GM12878 (cell line): ENCODE results near the gene ETS1. TPM values are rescaled to one million over a fixed set of nuclear protein-coding genes. Genes with fewer than 3 reads are reported as not detected.

Experiments used
- ATAC-seq: fragments of 200-7000 bp; cut with Tn5 transposase; 3 replicates; pipeline ENCODE4 v1.9.1; 2020; ENCODE audit warnings: mild to moderate bottlenecking, moderate library complexity
- BruUV-seq: library from RNA; stranded (reverse); fragments of 400-500 nt; replicated peaks from 2 replicates; lab custom pipeline; 2021; lab: Mats Ljungman, UMichigan
- CTCF ChIA-PET: fragments of 300-600 bp; sonication (Branson Sonifier 250); formaldehyde crosslinking; extraction: SDS; loops from one replicate; lab custom pipeline; 2021; ENCODE audit warnings: inconsistent platforms; lab: Yijun Ruan, JAX
- POLR2A ChIA-PET: fragments of 350-600 bp; formaldehyde crosslinking; extraction: SDS; loops from one replicate; lab custom pipeline; 2021; ENCODE audit warnings: inconsistent platforms; lab: Charles Lee
- RAD21 ChIA-PET: fragments of 300-600 bp; sonication (Branson Sonifier 250); formaldehyde crosslinking; loops from one replicate; lab custom pipeline; 2023; ENCODE audit warnings: antibody characterized with exemption; ENCODE audit not compliant: unreplicated experiment; lab: Charles Lee
- SMC1A ChIA-PET: fragments of 300-600 bp; sonication (Branson Sonifier 250); formaldehyde crosslinking; loops from one replicate; lab custom pipeline; 2023; ENCODE audit not compliant: unreplicated experiment, uncharacterized antibody; lab: Charles Lee
- DNase-seq: peaks from one replicate; pipeline ENCODE4 v3.0.0-alpha.2; 2011; ENCODE audit warnings: low read depth, low spot score
- FAIRE-seq: peaks from 3 replicates; lab custom pipeline; 2011; peaks lifted over from hg19 to GRCh38; lab: Jason Lieb, UNC
- H2AFZ ChIP-seq: 2 replicates; pipeline ENCODE4 v1.6.0; 2011; ENCODE audit warnings: low read depth, low read length, control low read depth; ENCODE audit not compliant: control insufficient read depth
- H3K27ac ChIP-seq: 2 replicates; pipeline ENCODE4 v1.5.1; 2011; ENCODE audit warnings: control low read depth; ENCODE audit not compliant: control insufficient read depth, insufficient read depth
- H3K27me3 ChIP-seq, 2 experiments: replicated peaks in 1 of 2; 2 replicates each; pipeline versions ENCODE4 v1.6.0 to v1.6.1; 2011; ENCODE audit warnings: low read length in 1 of 2; ENCODE audit not compliant: control insufficient read depth in 2 of 2, insufficient read depth in 2 of 2
- H3K36me3 ChIP-seq, 2 experiments: 2 replicates each; pipeline ENCODE4 v1.5.1; 2011; ENCODE audit warnings: low read length in 1 of 2; ENCODE audit not compliant: control insufficient read depth in 2 of 2, insufficient read depth in 2 of 2
- H3K4me1 ChIP-seq: 2 replicates; pipeline ENCODE4 v1.6.1; 2011; ENCODE audit warnings: mild to moderate bottlenecking, low read length, moderate library complexity, mixed read lengths; ENCODE audit not compliant: control insufficient read depth, insufficient read depth
- H3K4me2 ChIP-seq: 2 replicates; pipeline ENCODE4 v1.6.0; 2011; ENCODE audit warnings: control low read depth; ENCODE audit not compliant: control insufficient read depth, insufficient read depth
- H3K4me3 ChIP-seq: fragments of 200-600 bp; sonication (generic); 2 replicates; pipeline ENCODE4 v1.5.1; 2016
- H3K79me2 ChIP-seq: 2 replicates; pipeline ENCODE4 v1.6.0; 2011; ENCODE audit warnings: low read length; ENCODE audit not compliant: control insufficient read depth, insufficient read depth
- H3K9ac ChIP-seq: 2 replicates; pipeline ENCODE4 v1.8.0; 2011; ENCODE audit warnings: low read length, control low read depth, mixed read lengths; ENCODE audit not compliant: control insufficient read depth, insufficient read depth
- H3K9me3 ChIP-seq: replicated peaks from 3 replicates; pipeline ENCODE4 v1.5.1; 2011; ENCODE audit warnings: mild to moderate bottlenecking, low read length; ENCODE audit not compliant: control insufficient read depth, insufficient read depth
- H4K20me1 ChIP-seq: 2 replicates; pipeline ENCODE4 v1.6.0; 2011; ENCODE audit not compliant: control insufficient read depth, insufficient read depth
- FOXK2 ChIP-seq: fragments of 450-650 bp; IDR thresholded peaks from 2 replicates; pipeline ENCODE4 v1.6.1; 2017; ENCODE audit warnings: mild to moderate bottlenecking, moderate library complexity
- FOXM1 ChIP-seq: IDR thresholded peaks from 2 replicates; pipeline ENCODE4 v1.6.1; 2012; ENCODE audit warnings: low read depth, mild to moderate bottlenecking, inconsistent platforms, low read length, moderate library complexity
- KLF5 ChIP-seq: fragments of 450-650 bp; IDR thresholded peaks from 2 replicates; pipeline ENCODE4 v1.6.1; 2014; ENCODE audit warnings: mild to moderate bottlenecking; ENCODE audit not compliant: partially characterized antibody
- MEF2B ChIP-seq: fragments of 450-650 bp; IDR thresholded peaks from 2 replicates; pipeline ENCODE4 v1.6.1; 2018; ENCODE audit warnings: mild to moderate bottlenecking, moderate library complexity; ENCODE audit not compliant: partially characterized antibody, poor library complexity, severe bottlenecking
- RB1 ChIP-seq: fragments of 450-650 bp; formaldehyde crosslinking; IDR thresholded peaks from 2 replicates; pipeline ENCODE4 v1.6.1; 2017; ENCODE audit warnings: mild to moderate bottlenecking, borderline replicate concordance
- ZBED1 ChIP-seq: IDR thresholded peaks from 2 replicates; pipeline ENCODE4 v1.6.1; 2016; ENCODE audit warnings: borderline replicate concordance
- ZSCAN29 ChIP-seq: fragments of 450-650 bp; IDR thresholded peaks from 2 replicates; pipeline ENCODE4 v1.6.1; 2017; ENCODE audit warnings: mild to moderate bottlenecking, moderate library complexity
- WGBS: methylation state at CpG from one replicate; pipeline ENCODE4 v1.1.6; 2016; ENCODE audit warnings: low lambda C conversion rate; ENCODE audit not compliant: insufficient replicate concordance, insufficient coverage; ENCODE audit errors: missing lambda C conversion rate; 5-methylcytosine and 5-hydroxymethylcytosine counted together
- in situ Hi-C: fragments of 300-500 bp; cut with MboI; formaldehyde crosslinking; loops from 9 replicates; pipeline ENCODE4 v1.14.3; 2018; ENCODE audit warnings: mixed read lengths
- intact Hi-C: fragments of 100-400 bp; cut with micrococcal nuclease; formaldehyde crosslinking; loops from one replicate; pipeline ENCODE4 v1.14.2; 2022; ENCODE audit not compliant: unreplicated experiment
- polyA plus RNA-seq, 11 experiments: library from polyadenylated mRNA; depleted of rRNA in 4 of 11; unstranded in 6 of 11; stranded (reverse) in 5 of 11; fragments of >200 nt; fragmentation: Nextera tagmentation in 4 of 11; fragmentation: Illumina TruSeq in 1 of 11; extraction: Ambion mirVana in 4 of 11; extraction: Trizol in 1 of 11; gene quantifications; 1 replicate in 1 of 11; 2 replicates in 10 of 11; pipeline versions ENCODE4 v1.2.1 to v1.2.3, GENCODE V29; 2011 to 2016; ENCODE audit warnings: inconsistent platforms in 2 of 11, missing spikeins in 2 of 11, low read depth in 1 of 11
- total RNA-seq, 4 experiments: library from RNA; depleted of rRNA in 3 of 4; stranded (reverse); fragments of >200 nt in 3 of 4; fragmentation: Illumina TruSeq in 1 of 4; extraction: Trizol in 1 of 4; gene quantifications; 2 replicates each; pipeline versions ENCODE4 v1.2.1 to v1.2.3, GENCODE V29; 2013 to 2021
- TF ChIP-seq, protein P1 (sequence below): IDR thresholded peaks from 2 replicates; pipeline ENCODE4 v1.6.1; 2012; ENCODE audit warnings: low read length, inconsistent platforms
- TF ChIP-seq, protein P2 (sequence below): IDR thresholded peaks from 2 replicates; pipeline ENCODE4 v1.6.1; 2011; ENCODE audit warnings: borderline replicate concordance, low read depth, mild to moderate bottlenecking, moderate library complexity, low read length; ENCODE audit not compliant: insufficient read depth, poor library complexity, severe bottlenecking

ETS1 gene
- total and polyA plus RNA-seq, 10 of the 15 experiments (the other 5 are each of a cell fraction or from before 2014, with no cell fraction given) = 12.5 to 112 (median 55.5) TPM

DNA sequence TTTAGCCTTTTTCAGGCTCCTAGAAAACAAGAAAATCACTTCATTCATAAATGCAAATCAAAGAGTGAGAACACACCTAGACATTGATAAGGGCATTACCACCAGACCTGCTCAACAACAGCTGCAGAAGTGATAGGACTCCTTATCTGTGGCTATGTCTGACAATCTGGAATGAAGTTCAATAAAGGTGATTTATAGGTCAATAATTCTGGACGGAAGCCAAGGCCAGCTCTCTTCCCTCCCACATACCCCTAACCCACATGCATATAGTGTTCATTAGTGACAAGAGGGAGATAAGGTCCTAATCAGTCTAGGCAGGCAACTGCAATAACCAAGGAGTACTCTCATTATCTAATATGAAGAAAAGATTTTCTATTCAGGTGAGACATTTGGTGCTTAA lies 111.3 kb downstream of the ETS1 start:
- CTCF ChIA-PET = interaction anchor here (1.1 kb wide), 1 partner anchor 32 kb away, joined by 3 read pairs; no protein-coding TSS in a partner anchor
- Histone ChIP-seq H3K4me3 (0 out of 2 replicates have a peak overlapping the region, but pooled peaks have one; percentile 8), H3K4me2 (peak overlapping the region; percentile 15; the same call in 1 of the 2 replicates), H3K27me3 (no peaks in the 10 kb centered on the region), H3K9ac (no peak overlapping the region), H4K20me1 (no peaks in the 10 kb centered on the region), H3K36me3 (peaks cover 15 to 45% of the 10 kb centered on the region in 2 experiments), H2AFZ (no peak overlapping the region), H3K9me3 (peaks cover 4% of the 10 kb centered on the region; the same call in 2 of the 3 replicates), H3K79me2 (peaks cover 56% of the 10 kb centered on the region), H3K4me1 (peaks cover 68% of the 10 kb centered on the region), H3K27ac (no peak overlapping the region)
- in situ Hi-C loops = no loop called here
- SMC1A ChIA-PET = interaction anchor here (0.6 to 10.6 kb wide), 4 partner anchors 41 to 212 kb away, joined by 3 to 154 read pairs (median 3); no protein-coding TSS in a partner anchor
- 0% methylated on average over 1 of the region's 1 CpG for WGBS
- intact Hi-C loops = loop anchor here (10.0 kb wide), 1 partner anchor 301 kb away; no protein-coding TSS in a partner anchor
- RAD21 ChIA-PET = interaction anchor here (0.9 to 11.1 kb wide), 2 partner anchors 43 to 148 kb away, joined by 3 to 144 read pairs; no protein-coding TSS in a partner anchor
- FAIRE-seq (no peak), ATAC-seq (no peak), DNase-seq (no peak)
- no peak for TF ChIP-seq MEF2B
- no peak for TF ChIP-seq FOXM1
- TF ChIP-seq RB1 = no peak
- TF ChIP-seq, protein P1, sequence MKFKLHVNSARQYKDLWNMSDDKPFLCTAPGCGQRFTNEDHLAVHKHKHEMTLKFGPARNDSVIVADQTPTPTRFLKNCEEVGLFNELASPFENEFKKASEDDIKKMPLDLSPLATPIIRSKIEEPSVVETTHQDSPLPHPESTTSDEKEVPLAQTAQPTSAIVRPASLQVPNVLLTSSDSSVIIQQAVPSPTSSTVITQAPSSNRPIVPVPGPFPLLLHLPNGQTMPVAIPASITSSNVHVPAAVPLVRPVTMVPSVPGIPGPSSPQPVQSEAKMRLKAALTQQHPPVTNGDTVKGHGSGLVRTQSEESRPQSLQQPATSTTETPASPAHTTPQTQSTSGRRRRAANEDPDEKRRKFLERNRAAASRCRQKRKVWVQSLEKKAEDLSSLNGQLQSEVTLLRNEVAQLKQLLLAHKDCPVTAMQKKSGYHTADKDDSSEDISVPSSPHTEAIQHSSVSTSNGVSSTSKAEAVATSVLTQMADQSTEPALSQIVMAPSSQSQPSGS = no peak
- TF ChIP-seq, protein P2, sequence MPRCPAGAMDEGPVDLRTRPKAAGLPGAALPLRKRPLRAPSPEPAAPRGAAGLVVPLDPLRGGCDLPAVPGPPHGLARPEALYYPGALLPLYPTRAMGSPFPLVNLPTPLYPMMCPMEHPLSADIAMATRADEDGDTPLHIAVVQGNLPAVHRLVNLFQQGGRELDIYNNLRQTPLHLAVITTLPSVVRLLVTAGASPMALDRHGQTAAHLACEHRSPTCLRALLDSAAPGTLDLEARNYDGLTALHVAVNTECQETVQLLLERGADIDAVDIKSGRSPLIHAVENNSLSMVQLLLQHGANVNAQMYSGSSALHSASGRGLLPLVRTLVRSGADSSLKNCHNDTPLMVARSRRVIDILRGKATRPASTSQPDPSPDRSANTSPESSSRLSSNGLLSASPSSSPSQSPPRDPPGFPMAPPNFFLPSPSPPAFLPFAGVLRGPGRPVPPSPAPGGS = no peak
- no peak for TF ChIP-seq FOXK2
- no peak for TF ChIP-seq ZBED1
- TF ChIP-seq ZSCAN29 = no peak
- no peak for TF ChIP-seq KLF5
- no TSS peak for BruUV-seq
- POLR2A ChIA-PET = interaction anchor here (0.6 to 1.3 kb wide), 4 partner anchors 17 to 53 kb away, joined by 3 to 5 read pairs (median 4); no protein-coding TSS in a partner anchor
